Adrenal gland (tissue), 12 donors: Measurements from ENCODE around the gene ZC3H12D. TPM values are rescaled to one million over a fixed set of nuclear protein-coding genes. Genes with fewer than 3 reads are reported as not detected.
"Not testable (repeated sequence)": the region's sequence is repeated elsewhere in the genome, so short reads cannot be mapped to it uniquely, and the experiment has no call there.

ENCODE experiments used
- DNase-seq, 7 donors: peaks; one replicate each; pipeline ENCODE4 v3.0.0-alpha.2; 2019 to 2020
- H3K27ac ChIP-seq, 5 donors: fragments of 200-600 bp; sonication (generic) in 4 of 5; 1 replicate in 3 of 5; 2 replicates in 2 of 5; pipeline versions ENCODE4 v1.5.1 to v1.8.0; 2016 to 2020; ENCODE audit warnings: mild to moderate bottlenecking in 1 of 5
- H3K27me3 ChIP-seq: fragments of 200-600 bp; 2 replicates; pipeline ENCODE4 v1.8.0; 2021
- H3K36me3 ChIP-seq, 2 donors: fragments of 200-600 bp; replicated peaks in 1 of 2; 1 replicate in 1 of 2; 2 replicates in 1 of 2; pipeline versions ENCODE4 v1.5.1 to v1.8.0; 2018 to 2022
- H3K4me1 ChIP-seq, 2 donors: fragments of 200-600 bp; replicated peaks in 1 of 2; 1 replicate in 1 of 2; 2 replicates in 1 of 2; pipeline versions ENCODE4 v1.5.1 to v1.8.0; 2018 to 2021
- H3K4me3 ChIP-seq, 4 donors: fragments of 200-600 bp; sonication (generic) in 3 of 4; one replicate each; pipeline ENCODE4 v1.5.1; 2016 to 2018
- H3K9me3 ChIP-seq, 3 donors: fragments of 200-600 bp; sonication (generic) in 1 of 3; replicated peaks in 1 of 3; 1 replicate in 2 of 3; 2 replicates in 1 of 3; pipeline versions ENCODE4 v1.5.1 to v1.8.0; 2016 to 2021
- POLR2A ChIP-seq, 2 donors: fragments of 450-650 bp; IDR thresholded peaks; one replicate each; pipeline ENCODE4 v1.6.1; 2017; ENCODE audit warnings: antibody characterized with exemption in 2 of 2, mild to moderate bottlenecking in 2 of 2, moderate library complexity in 1 of 2
- whole genome bisulfite sequencing, 4 donors: extraction: QIAGEN DNeasy Blood & Tissue Kit in 2 of 4; methylation state at CpG; one replicate each; pipeline versions ENCODE4 v1.1.5 to v1.1.7; 2013 to 2017; 5-methylcytosine and 5-hydroxymethylcytosine counted together
- intact Hi-C, 2 donors: fragments of 100-400 bp; cut with DNase I; formaldehyde crosslinking; loops; one replicate each; pipeline versions ENCODE4 v1.14.1 to v1.15.0; 2022 to 2023
- polyA plus RNA-seq, 3 donors: library from polyadenylated mRNA; stranded (reverse); fragments of 200-250 nt in 2 of 3; fragments of 350-450 nt in 1 of 3; fragmentation: Illumina TruSeq in 1 of 3; extraction: RNeasy Lipid Tissue Mini Kit (QIAGEN cat#74804) in 1 of 3; gene quantifications; one replicate each; pipeline ENCODE4 v1.2.3, GENCODE V29; 2013 to 2014
- total RNA-seq, 9 donors: library from RNA; depleted of rRNA in 4 of 9; stranded (reverse); fragments of >200 nt in 4 of 9; fragments of 120-200 nt in 1 of 9; fragmentation: NEBNext Ultra II Directional in 1 of 9; extraction: Animal tissue kit (Norgen Biotek cat#: 25700) in 1 of 9; gene quantifications; one replicate each; pipeline versions ENCODE4 v1.1.0 to v1.2.4, GENCODE V29; 2013 to 2023
- TF ChIP-seq, protein P1 (sequence below), 6 experiments: fragments of 450-650 bp in 4 of 6; fragments of 200-600 bp in 2 of 6; sonication (generic) in 1 of 6; IDR thresholded peaks; 1 replicate in 5 of 6; 2 replicates in 1 of 6; pipeline versions ENCODE4 v1.5.1 to v1.8.0; 2016 to 2021; ENCODE audit warnings: antibody characterized with exemption in 6 of 6, mild to moderate bottlenecking in 2 of 6, moderate library complexity in 1 of 6
- donor health status: healthy with polysubstance abuse.
- donor health status: Bipolar disorder and iron deficiency.
- donor health status: DM: yes; HTN: yes; CAD: no.
- donor health status: DM: no; HTN: no; CAD: no.
- donor health status: DM: no; HTN: no; CAD: no.
- donor health status: DM: yes; HTN: yes; CAD: no.

Gene ZC3H12D
- total and polyA plus RNA-seq, 12 donors: 0.44 to 12.0 (median 1.8) TPM

DNA sequence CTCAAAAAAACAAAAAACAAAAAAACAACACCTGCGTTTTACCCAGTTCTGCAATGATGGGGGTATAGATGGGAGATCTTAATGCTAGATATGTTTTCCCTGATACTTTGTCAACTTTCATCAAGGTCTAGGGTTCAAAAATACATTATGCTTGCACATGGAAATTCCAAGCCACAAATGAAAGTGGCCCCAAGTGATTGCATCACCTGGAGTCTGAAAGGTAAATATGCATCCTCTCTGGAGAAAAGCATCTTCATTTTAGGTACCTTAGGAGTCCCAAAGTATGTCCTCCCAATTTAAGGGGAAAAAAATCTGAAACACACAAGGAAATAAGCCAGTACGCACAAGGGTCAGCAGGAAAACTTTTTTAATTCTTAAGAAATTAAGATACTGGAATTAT lies 12.6 kb upstream of the ZC3H12D start:
- 85 to 95% (median 89%) methylated on average over 2 of the region's 2 CpGs for WGBS, 4 donors
- Histone ChIP-seq H3K27me3 (no peaks in the 10 kb centered on the region), H3K9me3 (no peaks in the 10 kb centered on the region), H3K4me3 (no peak overlapping the region), H3K27ac (no peak overlapping the region), H3K4me1 (no peaks in the 10 kb centered on the region), H3K36me3 (no peaks in the 10 kb centered on the region)
- DNase-seq: no peak
- intact Hi-C loops: no loop called here
- TF ChIP-seq, protein P1, sequence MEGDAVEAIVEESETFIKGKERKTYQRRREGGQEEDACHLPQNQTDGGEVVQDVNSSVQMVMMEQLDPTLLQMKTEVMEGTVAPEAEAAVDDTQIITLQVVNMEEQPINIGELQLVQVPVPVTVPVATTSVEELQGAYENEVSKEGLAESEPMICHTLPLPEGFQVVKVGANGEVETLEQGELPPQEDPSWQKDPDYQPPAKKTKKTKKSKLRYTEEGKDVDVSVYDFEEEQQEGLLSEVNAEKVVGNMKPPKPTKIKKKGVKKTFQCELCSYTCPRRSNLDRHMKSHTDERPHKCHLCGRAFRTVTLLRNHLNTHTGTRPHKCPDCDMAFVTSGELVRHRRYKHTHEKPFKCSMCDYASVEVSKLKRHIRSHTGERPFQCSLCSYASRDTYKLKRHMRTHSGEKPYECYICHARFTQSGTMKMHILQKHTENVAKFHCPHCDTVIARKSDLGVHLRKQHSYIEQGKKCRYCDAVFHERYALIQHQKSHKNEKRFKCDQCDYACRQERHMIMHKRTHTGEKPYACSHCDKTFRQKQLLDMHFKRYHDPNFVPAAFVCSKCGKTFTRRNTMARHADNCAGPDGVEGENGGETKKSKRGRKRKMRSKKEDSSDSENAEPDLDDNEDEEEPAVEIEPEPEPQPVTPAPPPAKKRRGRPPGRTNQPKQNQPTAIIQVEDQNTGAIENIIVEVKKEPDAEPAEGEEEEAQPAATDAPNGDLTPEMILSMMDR (IDR thresholded peaks at IDR 0.05): no peak
- TF ChIP-seq POLR2A (IDR thresholded peaks at IDR 0.05): no peak

DNA sequence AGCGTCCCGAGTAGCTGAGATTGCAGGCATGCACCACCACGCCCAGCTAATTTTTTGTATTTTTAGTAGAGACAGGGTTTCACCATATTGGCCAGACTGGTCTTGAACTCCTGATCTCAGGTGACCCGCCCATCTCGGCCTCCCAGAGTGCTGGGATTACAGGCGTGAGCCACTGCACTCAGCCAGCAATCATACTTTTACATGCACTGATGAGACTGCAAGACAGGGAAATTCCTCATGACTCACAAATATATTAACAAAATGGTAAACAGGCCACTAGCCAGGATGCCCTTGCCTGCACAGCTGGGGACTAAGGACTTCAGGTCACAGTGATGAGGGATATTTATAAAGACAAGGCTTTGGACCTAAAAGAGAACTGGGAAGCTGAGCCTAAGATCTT lies 11.8 kb upstream of the ZC3H12D start:
- H3K9me3 ChIP-seq, intact Hi-C loops, H3K36me3 ChIP-seq, H3K27ac ChIP-seq, H3K4me1 ChIP-seq, H3K27me3 ChIP-seq, DNase-seq, H3K4me3 ChIP-seq: not testable (repeated sequence)
- WGBS, 4 donors: 87 to 95% (median 90%) methylated on average over 6 of the region's 6 CpGs

DNA sequence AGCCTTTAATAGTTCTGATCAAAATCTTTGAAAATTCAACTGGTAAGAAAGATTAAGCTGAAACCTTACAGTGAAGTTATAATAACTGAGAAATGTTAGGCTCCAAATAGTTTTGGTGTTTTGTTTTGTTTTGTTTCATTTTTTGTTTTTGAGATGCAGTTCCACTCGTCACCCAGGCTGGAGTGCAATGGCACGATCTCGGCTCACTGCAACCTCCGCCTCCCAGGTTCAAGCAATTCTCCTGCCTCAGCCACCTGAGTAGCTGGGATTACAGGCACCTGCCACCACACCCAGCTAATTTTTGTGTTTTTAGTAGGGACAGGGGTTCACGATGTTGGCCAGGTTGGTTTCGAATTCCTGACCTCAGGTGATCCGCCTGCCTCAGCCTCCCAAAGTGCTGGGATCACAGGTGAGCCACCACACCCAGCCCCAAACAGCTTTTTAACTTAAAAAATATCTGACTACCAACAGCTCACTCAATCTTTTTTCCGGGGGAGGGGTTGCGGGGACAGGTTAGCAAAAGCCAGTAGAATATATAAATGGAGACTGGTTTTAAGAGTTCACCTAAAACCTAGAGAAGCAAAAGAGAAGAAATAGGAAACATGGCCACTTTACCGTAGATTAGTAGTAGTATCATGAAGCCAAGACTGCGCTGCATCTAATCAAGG lies 10.7 kb upstream of the ZC3H12D start:
- intact Hi-C loops, H3K27me3 ChIP-seq, H3K9me3 ChIP-seq, H3K36me3 ChIP-seq, H3K4me1 ChIP-seq, H3K27ac ChIP-seq, DNase-seq, H3K4me3 ChIP-seq: not testable (repeated sequence)
- WGBS, 4 donors: 79 to 90% (median 84%) methylated on average over 11 of the region's 11 CpGs

DNA sequence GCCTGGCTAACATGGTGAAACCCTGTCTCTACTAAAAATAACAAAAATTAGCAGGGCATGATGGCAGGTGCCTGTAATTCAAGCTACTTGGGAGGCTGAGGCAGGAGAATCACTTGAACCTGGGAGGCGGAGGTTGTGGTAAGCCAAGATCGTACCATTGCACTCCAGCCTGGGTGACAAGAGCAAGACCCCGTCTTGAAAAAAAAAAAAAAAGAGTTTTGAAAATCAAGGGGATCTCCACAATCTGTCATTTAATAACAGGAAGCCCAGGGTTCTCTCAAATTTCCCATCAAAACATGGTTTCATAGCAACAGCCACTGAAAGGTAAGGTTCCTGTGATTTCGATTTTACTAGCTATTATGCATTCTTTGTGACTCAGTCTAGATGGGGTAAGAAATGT lies 10.0 kb upstream of the ZC3H12D start:
- H3K9me3 ChIP-seq, H3K4me1 ChIP-seq, H3K27me3 ChIP-seq, H3K4me3 ChIP-seq, intact Hi-C loops, H3K36me3 ChIP-seq, DNase-seq, H3K27ac ChIP-seq: not testable (repeated sequence)
- WGBS, 4 donors: 90 to 94% (median 93%) methylated on average over 4 of the region's 4 CpGs

DNA sequence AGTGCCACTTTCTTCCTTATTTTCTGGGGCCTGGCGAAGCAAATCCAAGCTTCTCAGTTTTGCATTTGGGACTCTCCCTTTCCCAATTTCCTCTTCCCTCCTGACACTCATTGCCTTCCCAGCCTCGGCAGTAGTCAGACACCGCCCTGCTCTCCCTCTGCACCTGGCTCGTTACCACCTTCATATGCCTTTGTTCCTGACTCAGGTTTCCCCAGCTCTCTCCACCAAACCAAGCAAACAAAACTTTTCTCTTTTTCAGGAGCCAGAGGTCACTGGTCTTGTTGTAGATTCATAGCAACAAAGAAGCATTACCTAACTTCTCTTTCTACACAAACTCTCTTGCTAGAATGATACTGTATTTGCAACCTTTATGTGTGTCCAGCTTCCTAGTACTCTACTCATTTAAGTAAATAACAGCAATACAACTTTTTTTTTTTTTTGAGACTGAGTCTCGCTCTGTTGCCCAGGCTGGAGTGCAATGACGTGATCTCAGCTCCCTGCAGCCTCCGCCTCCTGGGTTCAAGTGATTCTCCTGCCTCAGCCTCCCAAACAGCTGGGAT lies 9.0 kb upstream of the ZC3H12D start:
- no peak overlapping the region for H3K27ac ChIP-seq
- H3K4me3 ChIP-seq: no peak overlapping the region
- H3K4me1 ChIP-seq: no peaks in the 10 kb centered on the region
- WGBS, 4 donors: 87 to 94% (median 89%) methylated on average over 7 of the region's 7 CpGs
- DNase-seq: no peak
- no peaks in the 10 kb centered on the region for H3K9me3 ChIP-seq
- TF ChIP-seq, protein P1 (IDR thresholded peaks at IDR 0.05): no peak
- TF ChIP-seq POLR2A (IDR thresholded peaks at IDR 0.05): no peak
- intact Hi-C loops: no loop called here
- no peaks in the 10 kb centered on the region for H3K36me3 ChIP-seq
- H3K27me3 ChIP-seq: no peaks in the 10 kb centered on the region

DNA sequence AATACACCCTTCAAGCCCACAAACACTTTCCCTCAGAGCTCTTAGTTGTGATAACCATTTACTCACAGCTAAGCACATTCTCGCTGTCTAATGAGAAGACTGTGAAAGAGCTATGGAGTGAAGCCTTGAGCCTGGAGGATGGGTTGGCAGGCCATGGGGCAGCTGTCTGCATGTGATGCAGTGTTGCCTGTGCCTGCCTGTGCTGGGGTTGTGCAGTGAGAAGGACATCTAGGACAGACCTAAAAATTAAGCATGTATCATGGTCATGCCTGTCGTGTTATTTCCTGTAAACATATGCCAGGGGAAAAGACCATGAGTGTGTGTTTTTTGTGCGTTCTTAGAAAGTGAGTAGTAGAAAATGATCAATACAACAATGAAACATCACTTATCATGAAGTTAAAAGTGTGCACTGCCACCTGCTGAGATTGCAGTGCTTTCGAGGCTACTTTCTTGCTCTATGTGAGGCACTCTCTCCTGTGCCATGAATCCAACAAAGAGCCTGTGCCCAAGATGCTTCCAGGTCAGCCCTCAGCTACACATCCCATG lies 8.1 kb upstream of the ZC3H12D start:
- TF ChIP-seq, protein P1 (IDR thresholded peaks at IDR 0.05): no peak
- TF ChIP-seq POLR2A (IDR thresholded peaks at IDR 0.05): no peak
- 90 to 98% (median 91%) methylated on average over 4 of the region's 4 CpGs for WGBS, 4 donors
- no peaks in the 10 kb centered on the region for H3K27me3 ChIP-seq

More for the DNA sequence above, 8.1 kb upstream of the ZC3H12D start:
- H3K27ac ChIP-seq: no peak overlapping the region
- DNase-seq: no peak
- no peak overlapping the region for H3K4me3 ChIP-seq
- H3K4me1 ChIP-seq: no peaks in the 10 kb centered on the region
- intact Hi-C loops: no loop called here
- no peaks in the 10 kb centered on the region for H3K36me3 ChIP-seq
- H3K9me3 ChIP-seq: no peaks in the 10 kb centered on the region
